AG04450 (cell line): ENCODE measurements around the gene ATP2B1. TPM values are rescaled to one million over a fixed set of nuclear protein-coding genes. Genes with fewer than 3 reads are reported as not detected.
"Not testable (repeated sequence)": the region's sequence is repeated elsewhere in the genome, so short reads cannot be mapped to it uniquely, and the experiment has no call there.

Experiments used
- CTCF ChIA-PET: fragments of 300-600, 350-600 bp; formaldehyde crosslinking; extraction: SDS; loops from one replicate; lab custom pipeline; 2022; ENCODE audit warnings: antibody characterized with exemption, inconsistent platforms; lab: Charles Lee
- POLR2A ChIA-PET: fragments of 350-600 bp; formaldehyde crosslinking; extraction: SDS; loops from one replicate; lab custom pipeline; 2021; ENCODE audit warnings: antibody characterized with exemption, inconsistent platforms; lab: Yijun Ruan, JAX
- DNase-seq: peaks from one replicate; pipeline ENCODE4 v3.0.0-alpha.2; 2011; ENCODE audit warnings: low read depth, low spot score
- H3K27ac ChIP-seq: one replicate; pipeline ENCODE4 v1.5.1; 2012; ENCODE audit warnings: low read depth, low read length, control low read depth
- H3K27me3 ChIP-seq: one replicate; pipeline ENCODE4 v1.6.0; 2012; ENCODE audit warnings: low read length; ENCODE audit not compliant: control insufficient read depth, insufficient read depth
- H3K4me3 ChIP-seq: 2 replicates; pipeline ENCODE4 v1.5.1; 2011; ENCODE audit warnings: mild to moderate bottlenecking, low read depth, low read length, control low read depth
- H3K9me3 ChIP-seq: 2 replicates; pipeline ENCODE4 v1.5.1; 2012; ENCODE audit warnings: low read length; ENCODE audit not compliant: control insufficient read depth, insufficient read depth
- CTCF ChIP-seq: IDR thresholded peaks from 2 replicates; pipeline ENCODE4 v1.5.1; 2011; ENCODE audit warnings: low read depth, low read length, control low read depth, inconsistent platforms
- polyA plus RNA-seq: library from polyadenylated mRNA; depleted of rRNA; stranded (reverse); fragments of >200 nt; gene quantifications from 2 replicates; pipeline ENCODE4 v1.2.3, GENCODE V29; 2011

Gene ATP2B1
- polyA plus RNA-seq, 1 experiment, result 42.7 TPM

- POLR2A ChIA-PET, result interaction anchor here (0.8 to 1.1 kb wide), 2 partner anchors 8 to 127 kb away, joined by 3 to 5 read pairs; partner anchors contain the start of gene ATP2B1
These were observed 8.3 kb downstream of the ATP2B1 start for GRCh38 chr12:89700191-89700810.

GRCh38 chr12:89698607-89699006 is 10.0 kb downstream of the ATP2B1 start:
- no peak for DNase-seq
- ChIA-PET POLR2A (no interaction called here), CTCF (no interaction called here)
- Histone ChIP-seq H3K27ac (no peak overlapping the region), H3K9me3 (no peaks in the 10 kb centered on the region), H3K27me3 (no peaks in the 10 kb centered on the region), H3K4me3 (no peak overlapping the region)
- no peak for TF ChIP-seq CTCF

More at GRCh38 chr12:89700191-89700810, 8.3 kb downstream of the ATP2B1 start:
- Histone ChIP-seq H3K27me3 (no peaks in the 10 kb centered on the region), H3K4me3 (no peak overlapping the region), H3K9me3 (no peaks in the 10 kb centered on the region), H3K27ac (no peak overlapping the region)
- DNase-seq, result no peak
- CTCF ChIA-PET, result interaction anchor here (0.8 kb wide), 1 partner anchor 37 kb away, joined by 3 read pairs; no protein-coding TSS in a partner anchor
- TF ChIP-seq CTCF, result no peak

- DNase-seq, H3K9me3 ChIP-seq, H3K4me3 ChIP-seq, POLR2A ChIA-PET, H3K27me3 ChIP-seq, H3K27ac ChIP-seq: not testable (repeated sequence)
- CTCF ChIA-PET, result interaction anchor here (0.6 kb wide), 1 partner anchor 32 kb away, joined by 8 read pairs; no protein-coding TSS in a partner anchor
These were observed 10.9 kb downstream of the ATP2B1 start for GRCh38 chr12:89697728-89698127.

- no peak for TF ChIP-seq CTCF
- DNase-seq, result no peak
- Histone ChIP-seq H3K4me3 (no peak overlapping the region), H3K27ac (no peak overlapping the region), H3K9me3 (no peaks in the 10 kb centered on the region), H3K27me3 (no peaks in the 10 kb centered on the region)
- POLR2A ChIA-PET, result no interaction called here
- CTCF ChIA-PET, result interaction anchor here (1.3 kb wide), 1 partner anchor 154 kb away, joined by 3 read pairs; no protein-coding TSS in a partner anchor
These were observed 11.3 kb downstream of the ATP2B1 start for GRCh38 chr12:89697296-89697695.

- H3K9me3 ChIP-seq, result no peaks in the 10 kb centered on the region
- no peak for DNase-seq
- ChIA-PET POLR2A (interaction anchor here (1.6 kb wide), 1 partner anchor 13 kb away, joined by 4 read pairs; the partner anchor contains the start of gene ATP2B1), CTCF (interaction anchor here (0.9 to 1.3 kb wide), 2 partner anchors 10 to 152 kb away, joined by 3 to 4 read pairs; no protein-coding TSS in a partner anchor)
- no peak overlapping the region for H3K27ac ChIP-seq
- no peak for TF ChIP-seq CTCF
- no peaks in the 10 kb centered on the region for H3K27me3 ChIP-seq
- H3K4me3 ChIP-seq, result no peak overlapping the region
These were observed 12.8 kb downstream of the ATP2B1 start for GRCh38 chr12:89695830-89696229.
